Measurements from ENCODE around the gene SAT2.
"Not testable (repeated sequence)": the region's sequence is repeated elsewhere in the genome, so short reads cannot be mapped to it uniquely, and the experiment has no call there.

The SAT2 gene

GRCh38 chr17:7633093-7633492 is 5.5 kb upstream of the SAT2 start:
- DNase-seq, result no peak

- DNase-seq, result peak; percentile 36 to 55
Measured at GRCh38 chr17:7632492-7632894, 4.9 kb upstream of the SAT2 start.

GRCh38 chr17:7631398-7632380 is 4.1 kb upstream of the SAT2 start:
- DNase-seq, result no peak

- DNase-seq, result no peak
Measured at GRCh38 chr17:7629939-7630571, 2.4 kb upstream of the SAT2 start, which contains the start of gene SHBG. SHBG (plus strand) TSS chr17:7630135; CDS start chr17:7630173, 38 bp downstream.

GRCh38 chr17:7626956-7627249 is 718 bp downstream of the SAT2 start:
- DNase-seq, result no peak

GRCh38 chr17:7626307-7626706 is 1.3 kb downstream of the SAT2 start:
- peak in 1 of 2 donors; percentile 50 for DNase-seq

GRCh38 chr17:7625749-7626148 is 1.9 kb downstream of the SAT2 start:
- not testable (repeated sequence) for DNase-seq

- no peak for DNase-seq
Measured at GRCh38 chr17:7623661-7624060, 4.0 kb downstream of the SAT2 start.

- no peak for DNase-seq
Measured at GRCh38 chr17:7620835-7621234, 6.8 kb downstream of the SAT2 start.

GRCh38 chr17:7618608-7619007 is 9.0 kb downstream of the SAT2 start:
- DNase-seq, result no peak

- no peak for DNase-seq
Measured at GRCh38 chr17:7615265-7615747, 12.3 kb downstream of the SAT2 start.

GRCh38 chr17:7614425-7615264 is 13.0 kb downstream of the SAT2 start, which contains the start of gene FXR2:
FXR2 (minus strand) TSS chr17:7614897; CDS start chr17:7614532, 365 bp downstream.
- peak; percentile 100 for DNase-seq

- DNase-seq, result no peak
Measured at GRCh38 chr17:7613769-7614424, 13.7 kb downstream of the SAT2 start.

- DNase-seq, result no peak
Measured at GRCh38 chr17:7612294-7612640, 15.4 kb downstream of the SAT2 start.

- DNase-seq, result no peak
Measured at GRCh38 chr17:7611635-7612293, 15.9 kb downstream of the SAT2 start.

GRCh38 chr17:7610641-7611040 is 17.0 kb downstream of the SAT2 start:
- no peak for DNase-seq

GRCh38 chr17:7606280-7606679 is 21.3 kb downstream of the SAT2 start:
- DNase-seq, result no peak

GRCh38 chr17:7597561-7597960 is 30.1 kb downstream of the SAT2 start:
- not testable (repeated sequence) for DNase-seq

- DNase-seq, result no peak
Measured at GRCh38 chr17:7593296-7593695, 34.3 kb downstream of the SAT2 start.

- no peak for DNase-seq
Measured at GRCh38 chr17:7592422-7593021, 35.1 kb downstream of the SAT2 start.

GRCh38 chr17:7591596-7591995 is 36.0 kb downstream of the SAT2 start:
- no peak for DNase-seq

- no peak for DNase-seq
Measured at GRCh38 chr17:7590743-7591142, 36.9 kb downstream of the SAT2 start.

All from CD4-positive, alpha-beta T cell treated with Interferon alpha-2 for 1 hour (primary cell).